ENCODE data around the gene CANT1.

DNA sequence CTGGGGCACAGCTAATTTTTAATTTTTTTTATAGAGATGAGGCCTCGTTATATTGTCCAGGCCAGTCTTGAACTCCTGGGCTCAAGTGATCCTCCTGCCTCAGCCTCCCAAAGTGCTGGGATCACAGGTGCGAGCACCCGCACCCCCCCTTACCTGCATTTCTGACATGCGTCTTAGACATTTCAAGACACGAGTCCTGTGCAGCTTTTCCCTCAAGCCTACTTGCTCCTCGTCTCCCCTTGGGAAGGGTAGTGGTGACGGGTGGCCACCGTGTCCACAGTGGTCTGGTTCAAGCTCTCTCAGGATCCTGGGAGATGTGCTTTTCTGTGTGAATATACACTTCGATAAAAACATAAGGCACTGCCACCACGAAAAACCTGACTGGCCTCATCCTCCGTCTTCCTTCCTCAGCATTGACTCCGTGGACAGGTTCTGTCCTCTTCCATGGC is 9.6 kb downstream of the CANT1 start:
- TF ChIP-seq, protein P1, sequence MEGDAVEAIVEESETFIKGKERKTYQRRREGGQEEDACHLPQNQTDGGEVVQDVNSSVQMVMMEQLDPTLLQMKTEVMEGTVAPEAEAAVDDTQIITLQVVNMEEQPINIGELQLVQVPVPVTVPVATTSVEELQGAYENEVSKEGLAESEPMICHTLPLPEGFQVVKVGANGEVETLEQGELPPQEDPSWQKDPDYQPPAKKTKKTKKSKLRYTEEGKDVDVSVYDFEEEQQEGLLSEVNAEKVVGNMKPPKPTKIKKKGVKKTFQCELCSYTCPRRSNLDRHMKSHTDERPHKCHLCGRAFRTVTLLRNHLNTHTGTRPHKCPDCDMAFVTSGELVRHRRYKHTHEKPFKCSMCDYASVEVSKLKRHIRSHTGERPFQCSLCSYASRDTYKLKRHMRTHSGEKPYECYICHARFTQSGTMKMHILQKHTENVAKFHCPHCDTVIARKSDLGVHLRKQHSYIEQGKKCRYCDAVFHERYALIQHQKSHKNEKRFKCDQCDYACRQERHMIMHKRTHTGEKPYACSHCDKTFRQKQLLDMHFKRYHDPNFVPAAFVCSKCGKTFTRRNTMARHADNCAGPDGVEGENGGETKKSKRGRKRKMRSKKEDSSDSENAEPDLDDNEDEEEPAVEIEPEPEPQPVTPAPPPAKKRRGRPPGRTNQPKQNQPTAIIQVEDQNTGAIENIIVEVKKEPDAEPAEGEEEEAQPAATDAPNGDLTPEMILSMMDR (IDR thresholded peaks at IDR 0.05), result no peak
- TF ChIP-seq POLR2A (IDR thresholded peaks at IDR 0.05), result no peak
